ENCODE measurements around the gene LAMP2.

DNA sequence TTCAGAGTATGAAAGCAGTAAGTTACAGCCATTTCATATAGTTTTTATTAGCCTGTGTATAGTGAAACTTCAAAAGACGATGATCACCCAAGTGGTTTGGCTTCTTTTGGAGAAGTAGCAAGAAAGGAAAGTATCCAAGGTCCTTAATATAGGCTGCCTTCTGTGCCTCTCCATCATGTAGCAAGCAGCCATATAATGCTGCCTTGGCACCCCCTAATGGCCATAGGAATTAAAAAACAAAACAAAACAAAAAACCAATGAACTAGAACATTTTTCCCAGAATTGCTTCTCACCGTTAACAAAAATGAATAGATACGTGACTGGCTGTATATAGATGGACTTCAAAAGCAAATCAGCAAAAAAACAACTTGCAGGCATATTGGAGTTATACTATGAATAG lies 18.9 kb downstream of the LAMP2 start:
- no peak for TF ChIP-seq POLR2A (IDR thresholded peaks at IDR 0.05; ENCODE audit: low read depth, low read length)
- no peak for TF ChIP-seq POLR2AphosphoS5 (IDR thresholded peaks at IDR 0.05; ENCODE audit: low read depth, low read length)
- no peak for TF ChIP-seq TAF1 (IDR thresholded peaks at IDR 0.05; ENCODE audit: borderline replicate concordance, low read depth, low read length)

All from GM12892 (cell line).